ENCODE measurements around the gene TMEM198.
A peak's percentile ranks its signal among the peaks of the same experiment; 100 is the strongest.

Gene TMEM198

DNA sequence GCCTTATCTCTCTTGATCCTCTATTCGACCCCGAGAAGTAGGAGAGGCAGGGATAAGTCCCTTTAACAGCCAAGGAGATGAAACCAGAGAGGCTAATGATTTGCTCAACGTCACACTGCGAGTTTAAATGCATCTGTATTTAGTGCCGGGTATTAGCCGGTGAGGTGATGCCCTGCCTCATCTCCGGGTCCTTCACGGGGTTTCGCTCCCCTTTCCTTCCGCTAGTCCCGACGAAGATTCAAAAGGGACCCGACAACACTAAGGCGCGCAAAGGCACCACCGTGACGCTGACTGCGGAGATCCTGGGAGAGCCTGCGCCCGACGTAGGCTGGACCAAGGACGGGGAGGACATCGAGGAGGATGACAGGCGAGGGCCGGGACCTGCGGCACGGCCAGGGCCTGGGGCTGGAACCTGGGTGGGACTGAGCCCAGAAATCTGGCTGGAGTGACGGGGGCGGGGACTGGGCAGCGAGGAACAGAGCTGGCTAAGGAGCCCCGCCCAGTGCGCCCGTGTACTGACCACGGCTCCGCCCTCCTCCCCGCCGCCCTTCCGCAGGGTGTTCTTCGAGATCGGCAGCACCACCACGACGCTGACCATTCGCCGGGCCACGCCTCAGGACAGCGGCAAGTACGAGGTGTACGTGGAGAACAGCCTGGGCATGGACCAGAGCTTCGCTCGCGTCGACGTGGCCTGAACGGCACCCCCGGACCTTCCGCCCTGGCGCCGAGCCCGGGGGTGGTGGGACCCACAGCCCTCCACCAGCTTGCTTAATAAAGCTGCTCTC is 46.1 kb upstream of the TMEM198 start:
- TF ChIP-seq, protein P1, sequence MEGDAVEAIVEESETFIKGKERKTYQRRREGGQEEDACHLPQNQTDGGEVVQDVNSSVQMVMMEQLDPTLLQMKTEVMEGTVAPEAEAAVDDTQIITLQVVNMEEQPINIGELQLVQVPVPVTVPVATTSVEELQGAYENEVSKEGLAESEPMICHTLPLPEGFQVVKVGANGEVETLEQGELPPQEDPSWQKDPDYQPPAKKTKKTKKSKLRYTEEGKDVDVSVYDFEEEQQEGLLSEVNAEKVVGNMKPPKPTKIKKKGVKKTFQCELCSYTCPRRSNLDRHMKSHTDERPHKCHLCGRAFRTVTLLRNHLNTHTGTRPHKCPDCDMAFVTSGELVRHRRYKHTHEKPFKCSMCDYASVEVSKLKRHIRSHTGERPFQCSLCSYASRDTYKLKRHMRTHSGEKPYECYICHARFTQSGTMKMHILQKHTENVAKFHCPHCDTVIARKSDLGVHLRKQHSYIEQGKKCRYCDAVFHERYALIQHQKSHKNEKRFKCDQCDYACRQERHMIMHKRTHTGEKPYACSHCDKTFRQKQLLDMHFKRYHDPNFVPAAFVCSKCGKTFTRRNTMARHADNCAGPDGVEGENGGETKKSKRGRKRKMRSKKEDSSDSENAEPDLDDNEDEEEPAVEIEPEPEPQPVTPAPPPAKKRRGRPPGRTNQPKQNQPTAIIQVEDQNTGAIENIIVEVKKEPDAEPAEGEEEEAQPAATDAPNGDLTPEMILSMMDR (IDR thresholded peaks at IDR 0.05; ENCODE audit: low read depth, low read length): no peak
- Histone ChIP-seq H3K27ac (peak overlapping the region; percentile 86), H3K4me3 (ENCODE audit: low read depth, low read length) (peak overlapping the region; percentile 66), H3K36me3 (no peaks in the 10 kb centered on the region), H3K9me3 (ENCODE audit: severe bottlenecking) (no peaks in the 10 kb centered on the region), H3K27me3 (ENCODE audit: insufficient read depth, low read depth, severe bottlenecking) (no peaks in the 10 kb centered on the region)
- DNase-seq: peak; percentile 90

DNA sequence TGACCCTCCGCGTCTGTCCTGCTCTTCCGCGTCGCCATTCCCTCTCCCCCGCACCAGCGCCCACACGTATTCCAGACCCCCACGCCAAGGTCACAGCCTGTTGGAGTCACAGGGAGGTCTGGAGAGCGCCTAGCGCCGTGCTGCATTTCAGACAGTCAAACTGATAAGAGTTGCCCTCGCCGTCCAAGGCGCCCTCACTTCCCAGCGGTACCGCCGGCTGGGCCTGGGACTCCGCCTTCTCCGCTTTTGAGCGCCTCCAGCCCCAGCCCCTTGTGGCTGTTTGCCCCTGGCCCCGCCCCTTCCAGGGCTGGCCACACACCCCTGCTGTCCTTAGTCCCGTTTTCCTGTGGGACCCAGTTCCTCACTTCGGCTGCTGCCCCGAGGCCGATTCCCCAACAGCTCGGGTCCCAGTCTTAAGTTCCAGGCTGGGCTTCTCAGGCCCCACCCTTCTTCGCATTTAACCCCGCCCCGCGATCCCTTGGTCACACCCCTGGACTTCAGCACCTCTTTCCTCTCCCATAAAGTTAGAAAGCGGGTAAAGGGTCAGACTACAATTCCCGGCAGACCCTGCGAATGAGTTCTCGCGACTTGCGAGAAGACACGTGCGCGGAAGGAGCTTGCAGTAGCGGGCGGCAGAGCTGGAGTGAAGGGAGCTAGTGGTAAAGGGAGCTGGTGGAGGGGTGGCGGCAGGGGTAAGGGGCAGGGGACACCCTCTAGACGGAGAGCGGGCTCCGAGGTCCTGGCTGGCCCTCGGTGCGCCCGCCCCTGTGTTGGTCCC is 45.4 kb upstream of the TMEM198 start, which contains the start of gene GMPPA:
TSS of gene GMPPA (plus strand) at position 612 of the 778 bp plus-strand sequence. CDS start 1,085 bp downstream, outside the sequence.
- no peaks in the 10 kb centered on the region for H3K9me3 ChIP-seq (ENCODE audit: severe bottlenecking)
- DNase-seq: peak; percentile 97
- TF ChIP-seq, protein P1 (IDR thresholded peaks at IDR 0.05; ENCODE audit: low read depth, low read length): 0 out of 2 replicates have a peak, but pooled peaks have one; percentile 4
- no peaks in the 10 kb centered on the region for H3K36me3 ChIP-seq
- H3K4me3 ChIP-seq (ENCODE audit: low read depth, low read length): peak within 1 kb of the TSS; percentile 66
- H3K27me3 ChIP-seq (ENCODE audit: insufficient read depth, low read depth, severe bottlenecking): no peaks in the 10 kb centered on the region
- peak within 1 kb of the TSS; percentile 86 for H3K27ac ChIP-seq

DNA sequence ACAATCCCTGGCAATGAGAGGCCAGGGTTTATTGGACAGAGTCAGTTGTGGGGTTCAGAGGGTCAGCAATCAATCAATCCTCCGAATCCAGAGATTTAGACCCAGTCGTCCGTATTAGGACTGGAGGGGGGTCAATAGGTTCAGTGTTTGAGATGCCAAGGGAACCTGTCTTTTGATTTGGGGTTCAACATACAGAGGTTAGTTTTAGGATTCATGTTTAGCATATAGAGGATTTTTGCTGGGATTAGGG is 44.8 kb upstream of the TMEM198 start:
- Histone ChIP-seq H3K36me3 (no peaks in the 10 kb centered on the region; the same call in 1 of the 2 replicates), H3K9me3 (ENCODE audit: severe bottlenecking) (no peaks in the 10 kb centered on the region), H3K27ac (peak overlapping the region; percentile 75), H3K27me3 (ENCODE audit: insufficient read depth, low read depth, severe bottlenecking) (no peaks in the 10 kb centered on the region), H3K4me3 (ENCODE audit: low read depth, low read length) (peak overlapping the region; percentile 66)
- TF ChIP-seq, protein P1 (IDR thresholded peaks at IDR 0.05; ENCODE audit: low read depth, low read length): no peak
- no peak for DNase-seq

DNA sequence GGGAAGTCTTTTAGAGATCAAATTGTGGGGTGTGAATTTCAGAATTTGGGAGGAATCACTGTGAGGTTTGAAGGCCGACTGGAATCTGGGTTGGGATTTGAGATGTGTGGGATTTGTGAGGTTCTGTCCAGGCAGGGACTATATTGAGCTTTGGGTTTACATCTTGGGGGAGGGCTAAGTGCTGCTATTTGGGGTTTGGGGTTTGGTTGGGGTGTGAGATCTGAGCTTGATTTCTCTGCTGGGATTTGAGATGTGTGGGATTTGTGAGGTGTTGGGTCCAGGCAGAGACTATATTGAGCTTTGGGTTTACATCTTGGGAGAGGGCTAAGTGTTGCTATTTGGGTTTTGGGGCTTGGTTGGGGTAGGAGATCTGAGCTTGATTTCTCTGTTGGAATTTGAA is 44.3 kb upstream of the TMEM198 start:
- Histone ChIP-seq H3K27me3 (ENCODE audit: insufficient read depth, low read depth, severe bottlenecking) (no peaks in the 10 kb centered on the region), H3K27ac (peak overlapping the region; percentile 75), H3K36me3 (peaks cover 4% of the 10 kb centered on the region), H3K9me3 (ENCODE audit: severe bottlenecking) (no peaks in the 10 kb centered on the region), H3K4me3 (ENCODE audit: low read depth, low read length) (peak overlapping the region; percentile 66)
- DNase-seq: no peak
- TF ChIP-seq, protein P1 (IDR thresholded peaks at IDR 0.05; ENCODE audit: low read depth, low read length): no peak

GRCh38 chr2:219500135-219500534 is 43.7 kb upstream of the TMEM198 start:
- peaks cover 4% of the 10 kb centered on the region for H3K36me3 ChIP-seq
- no peaks in the 10 kb centered on the region for H3K27me3 ChIP-seq (ENCODE audit: insufficient read depth, low read depth, severe bottlenecking)
- H3K27ac ChIP-seq: peak overlapping the region; percentile 52
- H3K4me3 ChIP-seq (ENCODE audit: low read depth, low read length): no peak overlapping the region
- no peaks in the 10 kb centered on the region for H3K9me3 ChIP-seq (ENCODE audit: severe bottlenecking)
- TF ChIP-seq, protein P1 (IDR thresholded peaks at IDR 0.05; ENCODE audit: low read depth, low read length): peak; percentile 46
- peak; percentile 38 for DNase-seq
